ENCODE data around the gene DALRD3. TPM values are rescaled to one million over a fixed set of nuclear protein-coding genes. Genes with fewer than 3 reads are reported as not detected.

The DALRD3 gene
- total and polyA plus RNA-seq, 8 donors, result 19.5 to 57.2 (median 26.2) TPM

GRCh38 chr3:49022688-49023171 lies 4.3 kb upstream of the DALRD3 start:
- Histone ChIP-seq H3K36me3 (peaks cover 0 to 32% (median 18%) of the 10 kb centered on the region in 3 donors), H3K27ac (peak overlapping the region; percentile 94 to 100 (median 99)), H3K4me3 (peak overlapping the region; percentile 64 to 95 (median 92)), H3K9me3 (no peaks in the 10 kb centered on the region), H3K4me1 (peaks cover 3 to 27% (median 7%) of the 10 kb centered on the region in 3 donors), H3K27me3 (no peaks in the 10 kb centered on the region)
- ATAC-seq (no peak), DNase-seq (peak in 2 of 6 donors; percentile 45 to 46), FAIRE-seq (no peak)
- 13 to 15% methylated on average over 11 to 12 of the region's 12 CpGs for WGBS, 2 donors
- intact Hi-C loops (cut with DNase I), result loop anchor here in 1 of 3 donors (10.0 kb wide), 1 partner anchor 72 kb away; the partner anchor contains the start of gene QRICH1
- no peak for TF ChIP-seq CTCF (IDR thresholded peaks at IDR 0.05)

- Histone ChIP-seq H3K27me3 (no peaks in the 10 kb centered on the region), H3K36me3 (peaks cover 0 to 32% (median 18%) of the 10 kb centered on the region in 3 donors), H3K4me1 (peaks cover 3 to 28% (median 7%) of the 10 kb centered on the region in 3 donors), H3K4me3 (peak within 1 kb of the TSS; percentile 73 to 95 (median 92)), H3K9me3 (no peaks in the 10 kb centered on the region), H3K27ac (peak within 1 kb of the TSS; percentile 94 to 100 (median 99))
- DNase-seq (peak; percentile 90 to 97 (median 96)), FAIRE-seq (no peak), ATAC-seq (peak; percentile 80 to 87 (median 82))
- intact Hi-C loops (cut with DNase I), result loop anchor here in 1 of 3 donors (10.0 kb wide), 1 partner anchor 73 kb away; the partner anchor contains the start of gene QRICH1
- TF ChIP-seq CTCF (IDR thresholded peaks at IDR 0.05), result peak; percentile 94 to 98 (median 96)
- 1% methylated on average over 57 to 83 of the region's 83 CpGs for WGBS, 2 donors
These were observed 3.7 kb upstream of the DALRD3 start, which contains the start of gene NDUFAF3 for GRCh38 chr3:49021813-49022687. TSS of gene NDUFAF3 (plus strand) at chr3:49022121. CDS start at chr3:49022145, 24 bp downstream.

GRCh38 chr3:49021213-49021812 lies 2.9 kb upstream of the DALRD3 start:
- TF ChIP-seq CTCF (IDR thresholded peaks at IDR 0.05), result no peak
- Histone ChIP-seq H3K9me3 (no peaks in the 10 kb centered on the region), H3K4me3 (peak overlapping the region; percentile 73 to 95 (median 92)), H3K27ac (peak overlapping the region; percentile 94 to 100 (median 99)), H3K27me3 (no peaks in the 10 kb centered on the region), H3K36me3 (peaks cover 0 to 27% (median 13%) of the 10 kb centered on the region in 3 donors), H3K4me1 (peaks cover 3 to 28% (median 7%) of the 10 kb centered on the region in 3 donors)
- ATAC-seq, result peak; percentile 79 to 91 (median 84)
- FAIRE-seq, result peak; percentile 73
- WGBS, 2 donors, result 0% methylated on average over 53 to 60 of the region's 60 CpGs
- intact Hi-C loops (cut with DNase I), result loop anchor here in 1 of 3 donors (10.0 kb wide), 1 partner anchor 73 kb away; the partner anchor contains the start of gene QRICH1
- DNase-seq, result peak; percentile 99 to 100 (median 99)

- intact Hi-C loops (cut with DNase I), result loop anchor here in 1 of 3 donors (10.0 kb wide), 1 partner anchor 74 kb away; the partner anchor contains the start of gene QRICH1
- Histone ChIP-seq H3K4me1 (peaks cover 3 to 28% (median 7%) of the 10 kb centered on the region in 3 donors), H3K27me3 (no peaks in the 10 kb centered on the region), H3K4me3 (peak overlapping the region; percentile 73 to 95 (median 92)), H3K9me3 (no peaks in the 10 kb centered on the region), H3K36me3 (peaks cover 0 to 28% (median 6%) of the 10 kb centered on the region in 3 donors), H3K27ac (peak overlapping the region; percentile 94 to 100 (median 99))
- 1% methylated on average over 49 to 51 of the region's 51 CpGs for whole genome bisulfite sequencing, 2 donors
- DNase-seq, result peak in 5 of 6 donors; percentile 56 to 89 (median 75)
- peak; percentile 4 to 24 (median 8) for ATAC-seq
- FAIRE-seq, result no peak
- TF ChIP-seq CTCF (IDR thresholded peaks at IDR 0.05), result no peak
These were observed 2.2 kb upstream of the DALRD3 start for GRCh38 chr3:49020330-49021212.
